GM19099 (cell line): ENCODE results near the gene ATP2C2.

ENCODE experiments used
- POLR2A ChIP-seq: IDR thresholded peaks from 3 replicates; pipeline ENCODE4 v1.6.1; 2011; ENCODE audit warnings: low read depth; ENCODE audit not compliant: insufficient read length; ENCODE audit errors: extremely low read depth

ATP2C2 gene

GRCh38 chr16:84489131-84489530 is 120.8 kb downstream of the ATP2C2 start:
- no peak for TF ChIP-seq POLR2A

- no peak for TF ChIP-seq POLR2A
These were observed 127.2 kb downstream of the ATP2C2 start for GRCh38 chr16:84495506-84495905.

- no peak for TF ChIP-seq POLR2A
These were observed 128.7 kb downstream of the ATP2C2 start for GRCh38 chr16:84496991-84497390.

- no peak for TF ChIP-seq POLR2A
These were observed 129.3 kb downstream of the ATP2C2 start for GRCh38 chr16:84497418-84498222.

GRCh38 chr16:84498223-84498610 is 129.9 kb downstream of the ATP2C2 start:
- TF ChIP-seq POLR2A = no peak

GRCh38 chr16:84498859-84499620 is 130.7 kb downstream of the ATP2C2 start:
- no peak for TF ChIP-seq POLR2A

- no peak for TF ChIP-seq POLR2A
These were observed 131.3 kb downstream of the ATP2C2 start for GRCh38 chr16:84499638-84500037.

- no peak for TF ChIP-seq POLR2A
These were observed 132.2 kb downstream of the ATP2C2 start for GRCh38 chr16:84500531-84500930.

- no peak for TF ChIP-seq POLR2A
These were observed 132.9 kb downstream of the ATP2C2 start for GRCh38 chr16:84501077-84501735.

- no peak for TF ChIP-seq POLR2A
These were observed 133.7 kb downstream of the ATP2C2 start for GRCh38 chr16:84502075-84502474.

GRCh38 chr16:84502581-84502980 is 134.2 kb downstream of the ATP2C2 start:
- no peak for TF ChIP-seq POLR2A

- TF ChIP-seq POLR2A = no peak
These were observed 135.5 kb downstream of the ATP2C2 start for GRCh38 chr16:84503751-84504395.

- peak; percentile 65 for TF ChIP-seq POLR2A
These were observed 136.3 kb downstream of the ATP2C2 start, which contains the start of gene MEAK7 for GRCh38 chr16:84504420-84505248. MEAK7 (minus strand) TSS chr16:84504659; CDS start chr16:84498086, 6,573 bp downstream.
